ENCODE measurements around the gene SBK2. TPM values are rescaled to one million over a fixed set of nuclear protein-coding genes. Genes with fewer than 3 reads are reported as not detected.
"Not testable (repeated sequence)": the region's sequence is repeated elsewhere in the genome, so short reads cannot be mapped to it uniquely, and the experiment has no call there.

The SBK2 gene
- total and polyA plus RNA-seq, 2 experiments from 2014 or later: 1.1 to 2.0 TPM

GRCh38 chr19:55569477-55569876 is 32.5 kb upstream of the SBK2 start:
- H3K4me3 Mint-ChIP-seq; H3K4me3 ChIP-seq; ATAC-seq; H3K36me3 Mint-ChIP-seq (ENCODE audit: low read depth); H3K4me1 ChIP-seq (ENCODE audit: insufficient read depth); H3K9me3 Mint-ChIP-seq; H3K27ac Mint-ChIP-seq; H3K9me2 ChIP-seq (ENCODE audit: insufficient read depth); H3K4me2 ChIP-seq; H2AFZ ChIP-seq; H3K4me1 Mint-ChIP-seq; H4K20me1 ChIP-seq (replicated peaks; ENCODE audit: insufficient read depth); H3K79me2 ChIP-seq (replicated peaks; ENCODE audit: insufficient read depth); H3K27me3 Mint-ChIP-seq (ENCODE audit: insufficient read depth, low read depth, poor library complexity); H3F3A ChIP-seq (replicated peaks; ENCODE audit: low read depth); H3K27me3 ChIP-seq (ENCODE audit: insufficient read depth); DNase-seq (ENCODE audit: low spot score); H3K27ac ChIP-seq (ENCODE audit: low read depth); H3K36me3 ChIP-seq (ENCODE audit: insufficient read depth): not testable (repeated sequence)

GRCh38 chr19:55567708-55568328 is 30.9 kb upstream of the SBK2 start:
- peaks cover 4% of the 10 kb centered on the region for H3K27me3 Mint-ChIP-seq (ENCODE audit: insufficient read depth, low read depth, poor library complexity)
- Histone ChIP-seq H3K27ac (ENCODE audit: low read depth) (no peak overlapping the region), H3K4me1 (ENCODE audit: insufficient read depth) (no peaks in the 10 kb centered on the region), H3K79me2 (replicated peaks; ENCODE audit: insufficient read depth) (no peaks in the 10 kb centered on the region), H3K36me3 (ENCODE audit: insufficient read depth) (no peaks in the 10 kb centered on the region), H3K27me3 (ENCODE audit: insufficient read depth) (no peaks in the 10 kb centered on the region), H4K20me1 (replicated peaks; ENCODE audit: insufficient read depth) (no peaks in the 10 kb centered on the region), H3F3A (replicated peaks; ENCODE audit: low read depth) (no peaks in the 10 kb centered on the region), H2AFZ (no peak overlapping the region), H3K4me2 (no peak overlapping the region), H3K9me2 (ENCODE audit: insufficient read depth) (peaks cover 4% of the 10 kb centered on the region; the same call in 1 of the 2 replicates), H3K4me3 (no peak overlapping the region)
- H3K27ac Mint-ChIP-seq: no peak overlapping the region
- no peaks in the 10 kb centered on the region for H3K9me3 Mint-ChIP-seq
- no peaks in the 10 kb centered on the region for H3K36me3 Mint-ChIP-seq (ENCODE audit: low read depth)
- no peak overlapping the region for H3K4me3 Mint-ChIP-seq
- no peaks in the 10 kb centered on the region for H3K4me1 Mint-ChIP-seq
- no peak for ATAC-seq
- DNase-seq (ENCODE audit: low spot score): no peak
- TF ChIP-seq EZH2phosphoT487 (IDR thresholded peaks at IDR 0.05; ENCODE audit: unreplicated experiment) (no peak), EZH2 (IDR thresholded peaks at IDR 0.05; ENCODE audit: low read depth, unreplicated experiment) (no peak), CTCF (conservative IDR thresholded peaks at IDR 0.05; ENCODE audit: low read depth in 2 of 2) (no peak), POLR2AphosphoS5 (IDR thresholded peaks at IDR 0.05; ENCODE audit: low read depth) (no peak), REST (IDR thresholded peaks at IDR 0.05; ENCODE audit: unreplicated experiment) (no peak), STAT1 (IDR thresholded peaks at IDR 0.05; ENCODE audit: unreplicated experiment) (no peak), CREB1 (CRISPR knock-in tag; IDR thresholded peaks at IDR 0.05; ENCODE audit: low read depth) (no peak), ZNF462 (CRISPR knock-in tag; IDR thresholded peaks at IDR 0.05) (no peak), ZNF331 (CRISPR knock-in tag; IDR thresholded peaks at IDR 0.05; ENCODE audit: low read depth) (no peak), JUNB (IDR thresholded peaks at IDR 0.05; ENCODE audit: unreplicated experiment) (no peak)
